ENCODE measurements around the gene ATL2.
"Not testable (repeated sequence)": the region's sequence is repeated elsewhere in the genome, so short reads cannot be mapped to it uniquely, and the experiment has no call there.

ATL2 gene

DNA sequence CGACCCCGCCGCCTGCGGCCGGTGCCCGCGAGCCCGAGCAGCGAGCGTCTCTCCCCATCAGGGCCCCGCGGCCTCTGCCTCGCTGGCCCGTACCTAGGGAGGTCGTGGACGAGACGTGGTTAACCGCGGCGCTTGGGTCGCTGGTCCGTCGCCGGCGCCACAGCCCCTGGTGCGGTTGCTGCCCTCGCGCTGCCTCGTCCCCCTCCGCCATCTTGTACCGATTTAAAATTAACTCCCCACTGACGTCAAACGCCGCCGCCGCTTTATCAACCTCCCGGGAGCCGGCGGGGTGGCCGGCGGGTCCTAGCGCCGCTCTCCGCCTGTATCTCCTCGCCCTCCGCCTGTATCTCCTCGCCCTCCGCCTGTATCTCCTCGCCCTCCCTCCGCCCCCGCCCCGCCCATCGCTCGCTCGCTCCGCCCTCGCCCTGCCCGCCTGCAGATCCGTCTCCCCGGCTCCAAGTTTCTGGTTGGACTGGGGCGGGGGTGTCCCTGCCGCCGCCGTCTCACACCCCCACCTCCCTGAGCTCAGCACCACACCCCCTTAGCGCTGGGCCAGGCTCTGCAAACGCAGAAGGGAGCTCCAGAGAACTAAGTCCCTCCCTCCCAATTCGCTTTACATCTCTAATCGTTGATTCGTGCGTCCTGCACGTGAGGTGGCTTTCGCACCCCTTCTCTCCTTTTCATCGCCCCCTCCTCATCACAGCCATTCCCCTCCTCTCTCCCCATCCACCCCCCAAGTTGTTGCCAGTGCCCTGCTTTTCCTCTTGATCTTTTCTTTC lies at the start of gene ATL2:
Gene ATL2, minus strand, starts transcription at position 224 of the 779 bp plus-strand sequence. Its CDS starts 13 bp downstream, at position 211.
- in situ Hi-C loops (cut with MboI; ENCODE audit: low sequenced_read_pairs), result no loop called here

DNA sequence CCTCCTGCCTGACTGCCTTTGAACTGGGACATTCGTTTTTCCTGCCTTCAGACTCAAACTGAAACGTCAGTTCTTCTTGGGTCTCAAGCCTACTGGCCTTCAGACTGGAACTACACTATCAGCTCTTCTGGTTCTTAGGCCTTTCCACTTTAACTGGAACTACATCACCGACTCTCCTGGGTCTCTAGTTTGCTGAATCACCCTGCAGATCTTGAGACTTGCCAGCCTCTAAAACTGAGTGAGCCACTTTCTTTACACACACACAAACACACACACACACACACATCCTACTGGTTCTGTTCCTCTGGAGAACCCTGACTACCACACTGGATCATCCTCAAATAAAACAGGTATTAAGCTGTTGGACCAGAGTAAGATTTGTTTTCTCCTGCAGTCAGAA lies 46.7 kb upstream of the ATL2 start:
- in situ Hi-C loops (cut with MboI; ENCODE audit: low sequenced_read_pairs), result no loop called here

DNA sequence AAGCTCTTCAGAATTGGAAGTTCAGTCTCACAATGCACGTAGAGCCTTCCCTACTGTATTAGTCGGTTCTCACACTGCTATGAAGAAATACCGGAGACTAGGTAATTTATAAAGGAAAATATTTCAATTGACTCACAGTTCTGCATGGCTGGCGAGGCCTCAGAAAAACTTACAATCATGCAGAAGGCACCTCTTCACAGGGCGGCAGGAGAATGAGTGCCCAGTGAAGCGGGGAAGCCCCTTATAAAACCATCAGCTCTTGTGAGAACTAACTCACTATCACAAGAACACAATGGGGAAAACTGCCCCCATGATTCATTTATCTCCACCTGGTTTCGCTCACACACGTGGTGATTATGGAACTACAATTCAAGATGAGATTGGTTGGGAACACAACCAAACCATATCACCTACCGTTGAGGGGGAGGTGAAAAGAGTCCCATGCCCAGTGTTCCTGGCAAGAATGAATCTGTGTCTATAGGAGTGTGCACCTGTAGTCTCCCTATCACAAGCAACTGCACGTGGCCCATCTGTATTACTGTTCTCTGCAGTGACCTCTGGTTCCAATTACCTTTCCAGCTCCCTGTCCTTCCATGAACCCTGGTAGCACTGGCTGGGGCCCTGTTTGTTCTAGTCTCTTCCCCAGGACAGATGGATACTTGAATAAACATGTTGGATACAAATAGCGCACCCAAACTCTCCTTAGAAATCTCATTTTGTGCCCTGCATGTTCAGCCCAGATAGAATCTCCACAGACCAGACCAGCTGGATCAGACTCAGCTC lies 44.4 kb upstream of the ATL2 start:
- in situ Hi-C loops (cut with MboI; ENCODE audit: low sequenced_read_pairs), result no loop called here

DNA sequence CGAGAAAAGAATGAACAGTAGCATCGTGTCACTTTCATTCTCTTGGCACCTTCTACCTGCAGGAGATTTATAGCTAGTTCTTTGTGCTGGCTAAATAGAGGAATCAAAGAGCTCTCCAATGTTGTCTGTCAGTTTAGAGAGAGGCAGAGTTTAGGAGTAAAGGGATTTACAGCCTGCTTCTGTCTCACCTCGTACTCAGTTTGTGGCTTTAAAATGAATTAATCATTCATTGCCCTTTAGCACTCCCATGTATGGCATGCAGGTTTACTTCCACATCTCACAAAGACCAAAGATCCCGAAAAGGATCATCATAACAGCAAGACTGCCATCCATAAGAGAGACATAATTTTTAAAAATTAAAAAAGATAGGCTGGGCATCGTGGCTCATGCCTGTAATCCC lies 42.4 kb upstream of the ATL2 start:
- in situ Hi-C loops (cut with MboI; ENCODE audit: low sequenced_read_pairs), result no loop called here

DNA sequence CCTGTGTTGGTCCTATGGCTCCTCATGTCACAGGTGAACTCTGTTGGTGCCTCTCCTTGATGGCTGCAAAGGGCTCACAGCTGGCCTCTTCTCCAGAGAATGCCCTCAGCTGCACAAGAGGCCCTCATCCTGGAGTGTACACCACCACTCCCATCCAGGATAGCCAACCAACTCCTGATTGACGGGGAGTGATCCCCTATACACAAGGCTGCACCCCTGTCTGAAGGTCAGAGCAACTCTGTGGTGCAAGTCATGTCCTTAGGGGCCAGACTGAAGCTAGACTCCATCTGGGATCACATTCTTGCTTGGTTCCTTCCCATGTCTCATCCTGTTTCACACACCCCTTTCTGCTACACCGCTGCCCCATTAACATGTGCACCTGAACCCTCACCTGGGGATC lies 41.7 kb upstream of the ATL2 start:
- in situ Hi-C loops (cut with MboI; ENCODE audit: low sequenced_read_pairs), result no loop called here

DNA sequence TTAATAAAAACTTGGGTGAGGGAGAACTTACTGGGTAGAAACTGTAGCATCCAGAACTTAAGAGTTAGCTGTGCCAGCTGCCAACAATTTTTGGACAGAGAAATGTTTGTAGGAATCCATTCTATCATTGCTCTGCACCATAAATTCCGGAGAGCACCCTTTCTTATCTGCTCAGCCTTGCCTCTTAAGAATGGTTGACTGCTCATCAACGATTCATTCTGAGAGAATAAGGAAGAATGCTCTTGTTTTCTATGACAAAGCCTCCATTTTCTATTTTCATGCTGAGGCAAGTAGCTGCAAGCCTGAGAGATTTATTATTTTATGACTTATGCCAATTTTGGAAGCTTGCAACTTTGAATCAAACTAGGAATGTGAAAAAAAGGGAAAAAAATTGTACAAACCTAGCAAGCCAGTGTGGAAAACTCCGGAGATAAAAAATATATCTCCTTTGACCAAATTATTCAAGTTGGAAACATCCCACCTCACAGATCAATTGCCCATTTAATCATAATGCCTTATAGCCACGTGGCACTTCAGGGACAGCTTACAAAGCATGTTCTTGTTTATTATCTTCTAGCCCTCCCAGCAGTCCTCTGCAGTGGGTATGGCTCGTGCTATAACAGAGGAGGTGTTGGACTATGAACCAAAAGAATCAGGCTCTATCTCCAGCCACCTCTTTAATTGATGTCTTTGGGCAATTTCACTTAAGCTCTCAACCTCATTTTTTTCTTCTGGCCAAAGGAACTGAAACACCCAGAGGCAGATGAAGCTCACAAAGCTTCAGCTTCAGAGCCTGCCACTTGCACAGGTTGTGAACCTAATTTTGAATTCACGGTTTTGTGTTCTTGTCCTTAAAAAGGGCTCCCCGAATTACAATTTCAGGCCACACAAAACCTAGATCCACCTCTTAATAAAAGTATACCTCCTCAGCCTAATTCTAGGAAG lies 40.9 kb upstream of the ATL2 start:
- in situ Hi-C loops (cut with MboI; ENCODE audit: low sequenced_read_pairs), result no loop called here

DNA sequence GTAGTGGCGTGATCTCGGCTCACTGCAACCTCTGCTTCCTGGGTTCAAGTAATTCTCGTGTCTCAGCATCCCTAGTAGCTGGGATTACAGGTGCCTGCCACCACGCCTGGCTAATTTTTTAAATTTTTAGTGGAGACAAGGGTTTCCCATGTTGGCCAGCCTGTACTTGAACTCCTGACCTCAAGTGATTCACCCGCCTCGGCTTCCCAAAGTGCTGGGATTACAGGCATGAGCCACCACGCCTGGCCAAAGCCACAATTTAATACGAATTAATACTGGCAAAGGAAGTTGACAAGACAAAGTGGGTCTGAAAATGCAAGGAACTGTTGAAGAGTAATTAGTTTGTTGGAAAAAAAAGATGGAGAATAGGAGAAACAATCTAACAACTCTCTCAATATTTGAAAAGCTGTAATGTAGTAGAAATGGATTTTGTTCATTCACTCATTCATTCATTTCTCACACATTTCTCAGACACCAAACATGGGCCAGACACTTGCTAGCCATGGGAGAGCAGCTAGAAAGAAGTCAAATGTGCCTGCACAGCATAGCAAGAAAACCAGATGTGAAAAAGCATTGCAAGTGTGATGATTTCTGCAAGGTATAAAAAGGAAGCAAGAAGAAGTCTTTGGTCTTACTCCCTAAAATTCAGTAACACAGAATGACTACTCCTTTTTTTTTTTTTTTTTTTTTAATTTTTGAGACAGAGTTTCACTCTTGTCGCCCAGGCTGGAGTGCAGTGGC lies 39.4 kb upstream of the ATL2 start:
- in situ Hi-C loops (cut with MboI; ENCODE audit: low sequenced_read_pairs), result no loop called here

DNA sequence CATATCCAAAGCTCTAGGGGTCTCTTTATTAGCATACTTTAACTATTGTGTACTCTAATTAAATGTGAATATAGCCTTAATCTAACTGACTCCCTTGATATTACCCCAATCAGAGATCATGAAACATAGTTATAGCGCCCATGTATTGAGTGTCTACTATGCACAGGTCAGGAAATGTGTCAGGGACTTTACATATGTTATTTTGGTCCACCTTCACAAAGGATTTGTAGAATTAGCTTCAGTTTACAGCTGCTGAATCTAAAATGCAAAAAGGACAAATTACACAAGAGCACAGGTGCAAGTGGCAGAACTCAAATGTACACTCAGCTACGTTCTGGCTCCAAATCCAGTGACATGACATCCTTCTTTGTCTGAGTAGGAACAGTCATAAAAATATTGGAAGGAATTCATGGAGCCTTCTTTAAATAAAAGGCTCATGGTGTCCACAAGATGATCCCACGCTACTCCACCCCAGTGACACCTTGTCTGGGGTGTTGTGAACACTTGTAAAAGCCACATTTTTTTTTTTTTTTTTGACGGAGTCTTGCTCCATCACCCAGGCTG lies 38.7 kb upstream of the ATL2 start:
- in situ Hi-C loops (cut with MboI; ENCODE audit: low sequenced_read_pairs), result no loop called here

DNA sequence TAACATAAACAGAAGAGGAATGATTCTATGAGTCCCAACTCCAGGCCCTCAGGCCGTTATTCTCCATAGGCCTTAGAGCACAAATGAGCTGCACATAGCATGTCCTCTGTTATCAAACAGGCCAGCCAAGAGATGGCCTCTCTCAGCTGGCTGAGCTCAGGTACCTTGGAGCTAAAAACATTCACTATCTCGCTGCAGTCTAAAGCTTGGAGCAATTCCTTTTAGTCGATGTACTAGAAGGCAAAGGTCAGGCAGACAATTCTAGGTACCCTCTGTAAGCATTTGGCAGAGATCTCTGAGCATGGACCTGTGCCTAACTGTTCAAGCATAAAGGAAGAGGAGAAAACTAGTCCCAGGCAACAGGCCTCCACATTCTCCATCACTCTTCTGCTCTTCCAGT lies 38.0 kb upstream of the ATL2 start:
- in situ Hi-C loops (cut with MboI; ENCODE audit: low sequenced_read_pairs), result no loop called here

DNA sequence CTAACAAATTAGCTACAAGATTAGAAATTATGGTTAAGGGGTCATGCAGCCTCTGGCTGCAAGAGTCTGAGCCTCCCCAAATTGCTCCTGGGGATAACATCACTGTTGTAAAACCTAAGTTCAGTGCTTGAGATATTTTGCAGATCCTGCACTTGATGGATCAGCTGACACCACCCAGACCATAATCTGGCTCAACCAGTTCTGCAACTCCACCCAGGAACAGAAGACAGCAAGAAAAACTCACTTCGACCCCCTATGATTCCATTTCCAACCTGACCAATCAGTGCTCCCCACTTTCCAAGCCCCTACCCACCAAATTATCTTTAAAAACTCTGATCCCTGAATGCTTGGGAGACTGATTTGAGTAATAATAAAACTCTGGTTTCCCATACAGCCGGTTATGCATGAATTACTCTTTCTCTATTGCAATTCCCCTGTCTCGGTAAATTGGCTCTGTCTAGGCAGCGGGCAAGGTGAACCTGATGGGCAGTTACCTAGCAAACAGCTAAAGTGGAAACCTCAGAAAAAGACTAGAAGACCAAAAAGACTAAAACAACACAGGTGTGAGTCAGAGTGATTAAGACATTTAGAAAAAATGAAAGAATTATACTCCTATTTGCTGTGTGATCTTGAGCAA lies 35.3 kb upstream of the ATL2 start:
- in situ Hi-C loops (cut with MboI; ENCODE audit: low sequenced_read_pairs), result not testable (repeated sequence)

DNA sequence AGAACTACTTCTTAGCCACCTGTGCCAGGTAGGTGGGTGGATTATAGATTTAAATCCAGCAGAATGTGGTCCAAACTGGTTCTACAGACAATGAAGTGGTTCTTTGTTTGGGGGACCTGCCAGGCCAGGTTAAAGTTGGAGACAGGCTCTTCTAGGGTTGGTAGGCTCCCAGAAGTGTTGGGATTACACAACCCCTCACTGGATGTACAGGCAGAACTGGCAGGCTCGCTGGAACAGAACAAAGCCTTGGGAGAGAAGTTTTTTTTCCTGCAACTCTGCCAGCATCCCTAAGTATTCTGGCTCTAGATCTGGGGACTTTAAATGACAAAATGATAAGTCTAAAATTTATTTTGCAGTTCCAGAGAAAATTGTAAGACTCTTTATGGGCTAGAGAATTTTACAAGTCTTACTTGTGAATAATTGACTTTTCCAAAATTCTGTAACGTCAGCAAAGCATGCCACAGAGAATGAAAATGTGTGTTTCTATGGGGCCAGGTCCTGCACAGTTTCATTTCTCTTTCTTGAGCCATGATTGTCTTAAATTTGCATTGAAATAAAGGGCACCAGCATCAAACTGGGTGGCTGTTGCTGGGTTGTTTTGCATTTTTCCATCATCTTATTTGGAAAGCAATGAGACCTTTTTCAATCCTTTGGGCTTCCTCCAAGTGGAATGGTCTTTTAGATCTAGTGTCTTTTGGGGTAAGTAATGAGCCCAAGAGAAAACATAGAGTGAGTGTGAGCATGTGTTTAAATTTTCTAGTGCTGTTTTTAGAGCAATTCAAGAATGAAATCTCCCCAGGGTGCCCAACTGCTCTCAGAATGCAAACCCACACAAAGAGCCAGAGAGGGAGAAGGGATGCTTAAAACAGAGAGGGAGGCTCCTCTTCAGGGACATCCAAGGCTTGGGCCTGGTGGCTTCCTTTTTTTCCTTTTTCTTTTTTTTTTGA lies 32.4 kb upstream of the ATL2 start:
- in situ Hi-C loops (cut with MboI; ENCODE audit: low sequenced_read_pairs), result no loop called here

DNA sequence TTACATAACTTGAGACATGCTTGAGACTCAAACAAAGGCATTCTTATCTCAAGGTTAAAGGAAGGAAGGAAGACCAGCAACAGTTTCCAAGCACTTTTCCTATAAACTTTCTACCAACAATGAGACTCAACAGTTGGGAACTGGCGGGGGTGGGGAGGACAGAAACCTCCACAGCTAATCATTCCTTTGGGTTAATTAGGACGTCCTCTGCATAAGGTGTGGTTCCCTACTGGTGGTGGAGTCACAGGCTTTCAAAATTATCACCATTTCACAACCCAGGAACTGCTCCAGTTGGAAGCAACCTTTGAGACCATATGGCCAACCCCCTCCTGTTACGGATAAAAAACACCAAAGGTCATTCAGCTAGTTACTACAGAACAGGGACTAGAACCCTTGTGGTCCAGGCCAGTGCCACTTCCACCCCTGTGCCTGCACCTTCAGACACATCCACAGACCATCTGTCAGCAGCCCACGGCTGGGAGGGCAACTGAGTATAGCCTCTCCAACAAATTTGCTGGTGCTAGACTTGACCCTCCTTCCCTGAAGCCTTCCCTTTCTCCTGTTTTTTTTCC lies 30.1 kb upstream of the ATL2 start:
- in situ Hi-C loops (cut with MboI; ENCODE audit: low sequenced_read_pairs), result no loop called here

DNA sequence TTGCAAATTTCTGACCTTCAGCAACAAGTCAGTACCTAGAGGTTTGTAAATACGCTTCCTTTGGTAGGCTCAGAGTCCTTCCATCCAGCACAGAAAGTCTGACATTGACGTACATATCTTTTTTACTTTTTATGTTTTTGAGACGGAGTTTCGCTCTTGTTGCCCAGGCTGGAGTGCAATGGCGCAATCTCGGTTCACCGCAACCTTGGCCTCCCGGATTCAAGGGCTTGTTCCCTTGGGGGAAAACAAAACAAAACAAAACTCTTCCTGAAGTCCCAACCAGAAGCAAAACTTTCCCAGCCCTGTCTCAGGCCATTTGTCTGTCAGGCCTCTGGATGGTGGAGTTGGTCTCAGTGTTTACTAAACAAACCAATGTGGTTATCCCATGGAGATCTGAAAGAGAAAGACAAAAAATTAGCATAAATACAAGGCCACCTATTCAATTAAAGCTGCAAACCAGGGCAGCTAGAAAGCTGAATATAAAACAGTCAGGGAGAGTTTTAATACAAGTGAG lies 29.6 kb upstream of the ATL2 start:
- in situ Hi-C loops (cut with MboI; ENCODE audit: low sequenced_read_pairs), result no loop called here

DNA sequence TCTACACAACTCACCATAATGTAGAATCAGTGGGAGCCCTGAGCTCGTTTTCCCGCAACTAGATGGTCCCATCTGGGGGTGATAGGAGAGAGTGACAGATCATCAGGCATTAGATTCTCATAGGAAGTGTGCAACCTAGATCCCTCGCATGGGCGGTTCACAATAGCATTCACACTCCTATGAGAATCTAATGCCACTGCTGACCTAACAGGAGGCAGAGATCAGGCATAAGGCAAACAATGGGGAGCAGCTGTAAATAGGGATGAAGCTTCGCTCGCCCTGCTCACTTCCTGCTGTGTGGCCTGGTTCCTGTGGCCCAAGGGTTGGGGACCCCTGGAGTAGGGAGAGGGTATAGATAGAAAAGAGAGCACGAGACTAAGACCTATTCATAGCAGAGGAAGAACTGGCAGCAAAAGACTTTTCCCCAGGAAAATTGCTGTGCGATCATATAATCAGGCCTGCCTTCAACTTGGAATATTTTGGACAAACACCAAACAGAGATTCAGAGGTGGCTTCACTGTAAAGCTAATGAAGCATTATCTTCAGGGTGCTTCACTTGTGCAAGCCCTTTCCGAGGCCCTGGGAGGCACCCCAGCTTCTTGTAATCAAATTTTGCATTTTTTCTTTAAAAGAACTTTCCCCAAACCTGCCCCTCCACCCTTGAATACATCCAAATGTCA lies 29.0 kb upstream of the ATL2 start:
- in situ Hi-C loops (cut with MboI; ENCODE audit: low sequenced_read_pairs), result no loop called here

DNA sequence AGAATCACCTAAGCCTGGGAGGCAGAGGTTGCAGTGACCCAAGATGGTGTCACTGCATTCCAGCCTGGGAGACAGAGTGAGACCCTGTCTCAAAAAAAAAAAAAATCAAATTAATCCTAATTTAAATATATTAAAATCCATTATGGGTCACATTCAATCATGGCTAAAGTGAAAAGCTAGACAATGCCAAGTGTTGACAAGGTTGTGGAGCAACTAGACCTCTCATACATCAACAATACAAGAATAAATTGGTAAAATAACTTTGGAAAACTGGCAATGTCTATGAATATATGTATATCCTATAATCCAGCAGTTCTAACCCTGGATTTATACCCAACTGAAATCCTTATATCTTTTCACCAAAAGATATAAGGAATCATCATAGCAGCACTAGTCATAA lies 23.4 kb upstream of the ATL2 start:
- in situ Hi-C loops (cut with MboI; ENCODE audit: low sequenced_read_pairs), result no loop called here

DNA sequence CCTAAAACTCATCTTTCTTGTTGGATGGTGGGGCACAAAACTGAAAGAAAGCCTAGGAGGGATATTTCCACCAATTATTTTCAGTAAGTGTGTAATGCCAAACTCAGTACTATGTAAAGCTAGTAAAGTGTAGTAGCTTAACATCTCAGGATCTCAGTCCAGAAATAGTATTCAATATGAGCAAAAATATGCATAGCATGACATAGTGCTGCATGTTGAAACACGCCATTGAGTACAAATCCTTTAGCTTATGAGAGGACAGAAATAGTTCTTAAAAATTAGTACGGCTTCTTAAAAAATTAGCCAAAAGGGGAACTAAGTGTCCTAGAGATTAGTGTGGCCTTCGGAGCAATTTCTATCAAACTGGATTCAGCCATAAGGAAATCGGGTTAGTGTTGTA lies 21.7 kb upstream of the ATL2 start:
- in situ Hi-C loops (cut with MboI; ENCODE audit: low sequenced_read_pairs), result no loop called here

DNA sequence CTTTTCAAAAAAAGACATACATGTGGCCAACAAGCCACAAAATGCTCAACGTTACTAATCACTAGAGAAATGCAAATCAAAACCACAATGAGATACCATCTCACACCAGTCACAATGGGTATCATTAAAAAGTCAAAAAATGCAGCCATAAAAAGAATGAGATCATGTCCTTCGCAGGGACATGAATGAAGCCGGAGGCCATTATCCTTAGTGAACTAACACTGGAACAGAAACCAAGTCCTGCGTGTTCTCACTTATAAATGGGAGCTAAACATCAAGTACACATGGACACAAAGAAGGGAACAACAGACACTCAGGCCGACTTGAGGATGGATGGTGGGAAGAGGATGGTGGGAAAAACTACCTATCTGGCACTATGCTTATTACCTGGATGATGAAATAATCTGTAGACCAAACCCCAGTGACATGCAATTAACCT lies 17.8 kb upstream of the ATL2 start:
- in situ Hi-C loops (cut with MboI; ENCODE audit: low sequenced_read_pairs), result no loop called here

Measured in hTERT RPE-1 (cell line).